ENCODE results near the gene ADA. TPM values are rescaled to one million over a fixed set of nuclear protein-coding genes. Genes with fewer than 3 reads are reported as not detected.

ADA gene
- total RNA-seq, 4 donors from 2014 or later: 2.6 to 5.4 (median 2.9) TPM

DNA sequence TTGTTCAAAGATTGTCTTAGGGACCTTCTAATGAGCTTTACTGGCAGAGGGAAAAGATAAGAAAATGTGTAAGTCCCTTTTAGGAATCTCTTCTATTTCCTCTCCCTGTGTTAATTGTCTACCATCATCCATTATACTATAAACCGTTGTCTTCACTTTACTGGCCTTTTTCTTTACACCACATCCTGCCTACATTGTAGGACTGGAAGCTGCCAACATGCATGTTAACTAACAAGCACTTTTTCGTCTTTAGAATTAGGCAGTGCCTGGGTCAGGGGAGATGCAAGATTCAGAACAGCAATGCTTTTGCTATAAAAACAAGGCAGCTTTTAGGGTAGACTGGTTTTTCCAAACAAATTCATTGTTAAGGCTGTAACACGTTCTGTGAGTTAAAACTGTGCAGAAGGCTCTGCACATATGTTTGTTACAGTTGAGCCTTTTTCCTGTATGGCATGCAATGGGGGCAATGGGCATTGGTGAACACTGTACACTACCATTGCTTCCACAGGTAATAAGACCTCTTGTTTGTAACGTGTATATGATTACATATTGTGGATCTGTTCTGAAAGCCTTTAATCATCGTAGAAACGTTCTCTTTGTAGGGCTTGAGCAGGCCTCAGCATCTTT lies 80.0 kb downstream of the ADA start:
- intact Hi-C loops (cut with DNase I; ENCODE audit: low total_unique reads): no loop called here
- H3K27ac ChIP-seq: peak overlapping the region; percentile 77 to 85 (median 82)

DNA sequence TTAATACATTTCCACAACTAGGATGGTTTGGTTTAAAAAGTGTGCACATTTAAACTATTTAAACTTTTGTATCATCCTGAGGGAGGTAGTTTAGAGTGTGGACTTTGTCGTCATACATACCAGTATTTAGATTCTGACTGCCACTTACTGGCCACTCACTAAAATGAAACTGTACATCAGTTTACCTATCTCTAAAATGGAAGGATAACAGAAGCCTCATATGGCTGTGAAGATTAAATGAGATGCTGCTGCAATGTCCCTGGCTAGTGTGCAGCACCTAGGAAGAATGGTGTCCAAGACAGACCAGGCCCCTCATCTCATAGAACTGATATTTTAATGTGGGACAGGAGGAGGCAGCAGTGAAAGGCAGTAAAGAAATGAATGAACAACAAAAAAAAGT lies 81.1 kb downstream of the ADA start:
- peak overlapping the region in 3 of 4 donors; percentile 79 to 85 (median 85) for H3K27ac ChIP-seq
- WGBS, 2 donors (ENCODE audit: low coverage in 1 of 2): 100% methylated on average over 1 of the region's 1 CpG
- H3K4me3 ChIP-seq: no peak overlapping the region
- TF ChIP-seq, protein P1, sequence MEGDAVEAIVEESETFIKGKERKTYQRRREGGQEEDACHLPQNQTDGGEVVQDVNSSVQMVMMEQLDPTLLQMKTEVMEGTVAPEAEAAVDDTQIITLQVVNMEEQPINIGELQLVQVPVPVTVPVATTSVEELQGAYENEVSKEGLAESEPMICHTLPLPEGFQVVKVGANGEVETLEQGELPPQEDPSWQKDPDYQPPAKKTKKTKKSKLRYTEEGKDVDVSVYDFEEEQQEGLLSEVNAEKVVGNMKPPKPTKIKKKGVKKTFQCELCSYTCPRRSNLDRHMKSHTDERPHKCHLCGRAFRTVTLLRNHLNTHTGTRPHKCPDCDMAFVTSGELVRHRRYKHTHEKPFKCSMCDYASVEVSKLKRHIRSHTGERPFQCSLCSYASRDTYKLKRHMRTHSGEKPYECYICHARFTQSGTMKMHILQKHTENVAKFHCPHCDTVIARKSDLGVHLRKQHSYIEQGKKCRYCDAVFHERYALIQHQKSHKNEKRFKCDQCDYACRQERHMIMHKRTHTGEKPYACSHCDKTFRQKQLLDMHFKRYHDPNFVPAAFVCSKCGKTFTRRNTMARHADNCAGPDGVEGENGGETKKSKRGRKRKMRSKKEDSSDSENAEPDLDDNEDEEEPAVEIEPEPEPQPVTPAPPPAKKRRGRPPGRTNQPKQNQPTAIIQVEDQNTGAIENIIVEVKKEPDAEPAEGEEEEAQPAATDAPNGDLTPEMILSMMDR (IDR thresholded peaks at IDR 0.05): no peak
- TF ChIP-seq POLR2AphosphoS5 (IDR thresholded peaks at IDR 0.05): no peak
- TF ChIP-seq EP300 (IDR thresholded peaks at IDR 0.05; ENCODE audit: low read depth): no peak
- TF ChIP-seq POLR2A (IDR thresholded peaks at IDR 0.05): no peak
- H3K4me1 ChIP-seq: peaks cover 7 to 33% (median 19%) of the 10 kb centered on the region in 4 donors
- no peaks in the 10 kb centered on the region for H3K36me3 ChIP-seq
- in situ Hi-C loops (cut with MboI; ENCODE audit: low pct_ligation_motif_present in 1 of 4, low pct_unique_long_range_greater_than_20kb in 1 of 4, low sequenced_read_pairs in 3 of 4) (no loop called here), intact Hi-C loops (cut with DNase I; ENCODE audit: low total_unique reads) (no loop called here)
- H3K27me3 ChIP-seq: no peaks in the 10 kb centered on the region
- no peaks in the 10 kb centered on the region for H3K9me3 ChIP-seq
- DNase-seq: no peak

More for the DNA sequence above, 80.0 kb downstream of the ADA start:
- peaks cover 7 to 35% (median 21%) of the 10 kb centered on the region in 4 donors for H3K4me1 ChIP-seq
- no peak for DNase-seq
- no peaks in the 10 kb centered on the region for H3K27me3 ChIP-seq
- in situ Hi-C loops (cut with MboI; ENCODE audit: low pct_ligation_motif_present in 1 of 4, low pct_unique_long_range_greater_than_20kb in 1 of 4, low sequenced_read_pairs in 3 of 4): no loop called here
- TF ChIP-seq, protein P1 (IDR thresholded peaks at IDR 0.05): no peak
- TF ChIP-seq POLR2A (IDR thresholded peaks at IDR 0.05) (no peak), POLR2AphosphoS5 (IDR thresholded peaks at IDR 0.05) (no peak), EP300 (IDR thresholded peaks at IDR 0.05; ENCODE audit: low read depth) (no peak)
- no peaks in the 10 kb centered on the region for H3K9me3 ChIP-seq
- H3K36me3 ChIP-seq: no peaks in the 10 kb centered on the region
- H3K4me3 ChIP-seq: no peak overlapping the region
- 63 to 64% methylated on average over 6 of the region's 6 CpGs for WGBS, 2 donors (ENCODE audit: low coverage in 1 of 2)

Other genes starting within 250 kb of the ADA start
- gene TTPAL, start 175.8 kb downstream of the ADA start, total RNA-seq: 10 to 100 TPM in 2 of 4 donors, 1 to 10 TPM in 2; 6.8 to 20.9 (median 9.2) TPM
- gene SERINC3, start 129.6 kb downstream of the ADA start, total RNA-seq: 10 to 100 TPM; 19.3 to 85.7 (median 53.1) TPM
- gene PKIG, start 69.1 kb downstream of the ADA start, total RNA-seq: 100 to 1,000 TPM in 1 of 4 donors, 10 to 100 TPM in 3; 40.8 to 106 (median 80.4) TPM
- 10 to 100 TPM in 3 of 4 donors, 1 to 10 TPM in 1; 9.5 to 20.6 (median 15.9) TPM for gene CCN5, start 63.7 kb upstream of the ADA start, total RNA-seq
- 1 to 10 TPM in 1 of 4 donors, under 1 TPM in 1, not detected in 2; 0.27 to 1.3 TPM for gene KCNK15, start 94.2 kb upstream of the ADA start, total RNA-seq
- gene RIMS4, start 158.8 kb upstream of the ADA start, total RNA-seq: 1 to 10 TPM in 3 of 4 donors, not detected in 1; 1.1 to 5.6 (median 1.9) TPM
- gene YWHAB, start 234.0 kb upstream of the ADA start, total RNA-seq: 100 to 1,000 TPM in 2 of 4 donors, 10 to 100 TPM in 2; 73.2 to 170 (median 117) TPM